HG03575 (cell line): ENCODE data around the gene LCE3B.

Experiments
- ATAC-seq: cut with Tn5 transposase; IDR thresholded peaks from one replicate; pipeline ENCODE4 v1.9.1; 2021; ENCODE audit not compliant: unreplicated experiment, insufficient number of reproducible peaks, low FRiP score; ENCODE audit errors: extremely low read depth

Gene LCE3B

GRCh38 chr1:152654110-152654509 is 40.5 kb downstream of the LCE3B start:
- ATAC-seq, result no peak

GRCh38 chr1:152656459-152656858 is 42.8 kb downstream of the LCE3B start:
- ATAC-seq, result no peak

- no peak for ATAC-seq
These were observed 44.1 kb downstream of the LCE3B start for GRCh38 chr1:152657677-152658076.

- ATAC-seq, result no peak
These were observed 45.0 kb downstream of the LCE3B start for GRCh38 chr1:152658649-152659048.

GRCh38 chr1:152663098-152663497 is 49.5 kb downstream of the LCE3B start, which contains the start of gene LCE2D:
Gene LCE2D, plus strand, starts transcription at chr1:152663380. Its CDS starts 726 bp downstream, at chr1:152664106.
- no peak for ATAC-seq
